ENCODE measurements around the gene SLC9A9.
"Not testable (repeated sequence)": the region's sequence is repeated elsewhere in the genome, so short reads cannot be mapped to it uniquely, and the experiment has no call there.

Gene SLC9A9

DNA sequence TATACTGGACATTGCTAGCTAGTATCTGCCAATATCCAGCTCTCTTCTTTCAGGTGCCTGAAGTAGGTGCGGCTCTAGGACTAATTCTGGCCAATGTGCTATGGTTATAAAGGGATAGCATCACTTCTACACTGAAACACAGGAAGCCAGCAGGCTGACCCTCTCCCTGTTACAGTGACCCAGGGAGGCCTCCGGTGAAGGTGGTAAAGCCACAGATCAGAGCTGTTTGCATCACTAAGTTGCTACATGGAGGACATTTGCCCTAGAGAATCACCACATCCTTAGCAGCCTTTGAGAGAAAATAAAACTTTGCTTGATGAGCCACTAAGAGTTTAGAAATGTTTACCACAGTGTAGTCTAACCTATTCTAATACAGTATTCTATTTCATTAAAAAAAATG, 567.3 kb downstream of the SLC9A9 start:
- DNase-seq (ENCODE audit: low read depth), result no peak

DNA sequence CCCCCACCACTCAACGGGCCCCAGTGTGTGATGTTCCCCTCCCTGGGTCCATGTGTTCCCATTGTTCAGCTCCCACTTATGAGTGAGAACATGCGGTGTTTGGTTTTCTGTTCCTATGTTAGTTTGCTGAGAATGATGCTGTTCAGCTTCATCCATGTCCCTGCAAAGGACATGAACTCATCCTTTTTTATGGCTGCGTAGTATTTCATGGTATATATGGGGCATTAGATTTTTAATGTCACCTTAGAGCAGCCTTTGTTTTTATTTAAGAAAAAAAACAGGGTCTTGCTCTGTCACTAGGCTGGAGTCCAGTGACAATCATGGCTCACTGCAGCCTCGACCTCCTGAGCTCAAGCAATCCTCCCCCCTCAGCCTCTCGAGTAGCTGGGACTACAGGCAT, 568.7 kb downstream of the SLC9A9 start:
- DNase-seq (ENCODE audit: low read depth), result not testable (repeated sequence)

DNA sequence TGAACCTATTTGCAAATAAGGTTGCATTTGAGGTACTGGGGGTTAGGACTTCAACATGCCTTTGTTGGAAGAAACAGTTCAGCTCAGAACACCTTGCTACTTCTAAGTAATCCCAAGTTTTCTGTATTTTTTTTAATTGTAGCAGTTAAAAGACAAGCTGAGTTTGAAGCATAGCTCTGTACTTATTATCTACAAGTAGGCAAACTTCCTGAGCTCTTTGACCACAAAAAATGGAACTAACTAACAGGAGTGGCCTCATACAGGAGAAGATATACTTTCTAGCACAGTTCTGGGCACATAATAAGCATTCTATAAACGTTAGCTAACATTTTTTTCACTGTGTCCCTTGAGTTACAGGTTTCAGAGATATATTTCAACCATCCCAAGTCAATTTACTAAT, 569.5 kb downstream of the SLC9A9 start:
- DNase-seq (ENCODE audit: low read depth), result no peak

DNA sequence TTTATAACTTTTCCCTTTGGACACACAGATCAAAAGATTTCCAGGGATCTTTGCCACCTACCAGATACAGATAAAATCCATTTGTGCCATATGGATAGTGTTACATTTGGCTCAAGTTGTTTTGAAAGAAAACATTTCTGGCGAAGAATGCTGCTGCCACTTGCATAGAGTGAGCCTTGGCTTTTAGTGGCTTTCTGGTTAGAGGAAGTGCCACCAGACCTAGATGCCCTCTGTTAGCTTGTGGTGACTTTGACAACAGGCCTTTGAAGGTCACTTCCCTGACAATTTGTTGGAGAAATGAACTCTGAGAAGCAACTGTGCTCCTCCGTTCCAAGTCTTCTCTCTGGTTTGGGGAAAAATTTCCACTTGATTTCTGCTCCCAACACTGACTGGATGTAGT, 570.7 kb downstream of the SLC9A9 start:
- DNase-seq (ENCODE audit: low read depth), result no peak

DNA sequence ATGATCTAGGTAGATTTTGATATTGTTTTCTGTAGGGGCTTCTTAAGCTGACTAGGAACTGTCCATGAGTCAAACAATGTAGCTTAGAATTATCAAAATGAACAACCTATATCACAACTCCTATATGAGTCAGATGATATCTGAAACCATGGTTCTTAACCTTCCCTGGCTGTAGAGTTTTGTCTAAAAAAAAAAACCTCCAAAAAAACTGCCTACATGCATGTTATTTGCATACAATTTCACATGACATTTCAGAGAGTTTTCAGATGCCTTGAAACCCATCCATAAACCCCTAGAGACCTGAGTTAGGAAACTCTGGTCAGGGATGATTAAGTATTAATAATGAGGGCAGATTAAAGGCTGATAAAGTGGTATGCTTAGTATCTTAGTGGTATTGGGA, 571.7 kb downstream of the SLC9A9 start:
- DNase-seq (ENCODE audit: low read depth), result no peak

DNA sequence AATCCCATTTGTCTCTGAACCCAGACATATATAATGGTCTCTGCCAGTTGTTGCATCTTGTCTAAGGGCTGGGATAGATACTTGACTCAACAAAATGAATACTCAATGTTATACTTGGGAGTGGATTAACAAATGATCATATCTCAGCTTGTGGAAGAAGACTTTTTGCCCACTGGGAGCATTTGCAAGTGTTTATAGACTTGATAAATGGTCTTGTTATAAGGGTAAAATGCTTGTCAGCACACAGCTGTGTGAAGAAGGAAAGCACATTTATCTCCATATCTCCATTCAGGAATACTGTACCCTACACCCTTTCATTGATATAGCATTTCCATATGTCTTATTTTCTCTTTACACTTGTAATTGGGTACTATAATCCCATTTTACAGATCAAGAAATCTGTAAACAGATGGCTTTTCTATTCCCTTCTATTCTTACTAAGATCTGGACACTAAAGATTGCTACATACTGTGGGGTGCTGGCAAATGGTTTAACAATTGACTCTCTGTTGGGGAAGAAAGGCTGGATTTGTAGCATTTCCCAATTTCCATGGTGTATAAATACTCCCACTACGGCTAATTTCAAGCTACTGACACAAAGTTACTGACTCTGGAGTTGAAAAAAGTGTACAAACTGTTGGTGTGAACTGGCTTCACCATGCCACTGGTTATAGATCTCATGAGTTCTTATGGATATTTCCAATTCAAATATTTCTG, 574.1 kb downstream of the SLC9A9 start:
- no peak for DNase-seq (ENCODE audit: low read depth)

DNA sequence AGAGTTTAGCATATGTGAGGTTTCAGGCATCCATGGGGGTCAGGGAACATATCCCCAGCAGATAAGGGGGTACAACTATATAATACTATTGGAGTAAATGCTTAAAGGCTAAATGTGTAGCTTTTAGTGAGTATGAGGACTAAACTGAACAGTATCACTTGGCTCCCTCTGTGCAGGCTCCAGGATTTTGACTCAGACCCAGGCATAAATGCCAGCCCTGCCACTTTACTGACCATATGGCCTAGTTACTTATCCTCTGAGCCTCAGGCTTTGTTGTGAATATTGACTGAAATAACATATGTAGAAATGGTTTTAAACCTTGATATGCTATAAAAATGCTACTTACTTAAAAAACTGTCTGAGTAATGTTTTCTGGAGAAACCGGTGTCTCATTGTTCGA, 577.1 kb downstream of the SLC9A9 start:
- DNase-seq (ENCODE audit: low read depth), result no peak

DNA sequence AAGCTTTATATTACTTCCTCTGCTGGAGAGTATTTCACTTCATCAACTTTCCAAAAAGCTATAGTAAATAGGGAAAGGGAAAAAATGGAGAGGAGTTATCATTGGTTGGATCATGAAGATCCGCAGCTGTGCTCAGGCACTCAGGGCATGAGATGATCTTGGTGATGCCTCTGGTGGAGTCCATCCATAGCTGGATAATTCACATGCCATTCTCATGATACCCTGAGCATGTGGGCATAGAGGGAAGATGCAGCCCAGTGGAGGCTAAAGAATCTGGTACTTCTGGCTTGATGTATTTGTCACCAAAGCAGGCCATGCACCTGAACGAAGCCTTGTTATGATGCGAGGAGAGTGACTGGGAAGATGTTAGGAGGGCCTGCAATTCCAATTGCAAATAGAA, 578.5 kb downstream of the SLC9A9 start:
- DNase-seq (ENCODE audit: low read depth), result no peak

DNA sequence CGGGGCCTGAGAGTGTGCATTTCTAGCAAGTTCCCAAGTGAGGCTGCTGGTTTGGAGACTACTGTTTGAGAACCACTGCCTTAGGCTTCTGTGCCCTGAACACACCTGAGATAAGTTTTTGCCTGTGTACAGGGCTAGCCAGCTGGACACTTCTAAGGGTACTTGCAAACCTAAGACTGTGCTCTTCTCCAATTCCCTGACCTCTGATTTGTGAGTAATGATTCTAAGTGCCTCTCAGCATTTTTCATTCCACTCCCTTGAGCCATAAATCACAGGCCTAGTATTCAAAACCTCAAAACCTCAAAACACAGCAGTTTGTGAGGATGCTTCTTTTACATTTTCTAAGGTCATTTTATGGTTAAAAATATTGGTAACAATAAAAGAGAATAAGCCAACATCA, 580.3 kb downstream of the SLC9A9 start:
- no peak for DNase-seq (ENCODE audit: low read depth)

DNA sequence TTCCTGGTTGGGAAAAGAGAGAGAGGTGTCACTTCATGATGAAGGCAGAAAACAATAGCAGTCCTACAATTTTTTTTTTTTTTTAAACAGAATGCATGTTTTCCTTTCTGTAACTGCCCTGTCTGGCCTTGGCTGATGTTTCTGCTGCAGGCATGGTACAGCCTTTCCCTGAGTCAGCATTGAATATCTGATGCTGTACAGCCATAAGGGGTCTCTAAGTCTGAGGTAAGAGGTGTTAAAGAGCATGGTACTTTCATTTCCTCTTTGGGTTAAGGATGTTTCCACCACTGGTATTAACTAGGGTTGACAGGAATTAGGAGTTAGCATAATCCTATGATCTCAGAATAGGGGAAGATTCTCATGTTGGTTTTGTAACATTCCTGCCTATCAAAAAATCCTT, 581.3 kb downstream of the SLC9A9 start:
- no peak for DNase-seq (ENCODE audit: low read depth)

DNA sequence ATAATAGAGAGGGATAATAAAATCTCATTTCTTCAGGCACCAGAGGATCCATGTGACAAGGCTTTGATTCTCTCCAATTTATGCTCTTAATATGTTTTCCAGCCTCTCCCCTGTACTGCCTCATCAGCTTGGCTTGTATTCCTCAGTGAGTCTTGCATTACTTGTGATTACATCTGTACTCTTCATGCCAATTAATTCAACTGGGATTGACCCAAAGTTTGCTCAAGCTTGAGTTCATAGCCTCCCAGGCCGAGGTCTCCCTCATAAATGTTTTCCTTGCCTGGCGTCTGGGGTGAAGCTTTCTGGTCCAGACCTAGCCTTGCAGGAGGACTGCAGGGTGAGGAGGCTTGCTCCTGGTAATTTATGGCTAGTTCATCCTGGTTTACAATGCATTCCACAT, 581.8 kb downstream of the SLC9A9 start:
- no peak for DNase-seq (ENCODE audit: low read depth)

DNA sequence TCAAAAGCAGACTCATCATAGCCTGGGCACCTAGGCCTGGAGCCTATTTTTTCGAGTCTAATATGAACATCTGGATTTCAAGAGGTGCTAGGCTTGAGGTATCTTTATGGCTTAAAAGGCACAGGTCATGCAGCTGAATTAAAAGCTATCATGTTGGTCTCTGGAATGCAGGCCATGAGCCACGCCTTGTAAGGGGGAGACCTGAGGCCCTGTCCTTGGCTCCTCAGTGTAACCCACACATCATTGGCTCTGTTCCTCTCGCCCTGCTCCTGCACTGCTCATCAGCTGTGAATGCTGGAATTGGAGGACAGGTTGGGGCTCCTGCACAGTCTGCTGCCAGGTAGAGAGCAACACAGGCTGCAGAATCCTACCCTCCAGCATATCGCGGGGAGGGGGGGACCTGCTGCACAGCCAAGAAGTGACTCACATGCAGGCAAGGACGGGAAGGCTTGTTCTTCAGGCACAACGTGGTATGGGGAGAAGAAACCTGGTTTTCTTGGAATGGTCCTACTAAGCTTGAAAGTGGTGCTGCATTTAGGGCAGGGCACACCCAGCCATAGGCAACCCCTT, 582.7 kb downstream of the SLC9A9 start:
- DNase-seq (ENCODE audit: low read depth), result no peak

DNA sequence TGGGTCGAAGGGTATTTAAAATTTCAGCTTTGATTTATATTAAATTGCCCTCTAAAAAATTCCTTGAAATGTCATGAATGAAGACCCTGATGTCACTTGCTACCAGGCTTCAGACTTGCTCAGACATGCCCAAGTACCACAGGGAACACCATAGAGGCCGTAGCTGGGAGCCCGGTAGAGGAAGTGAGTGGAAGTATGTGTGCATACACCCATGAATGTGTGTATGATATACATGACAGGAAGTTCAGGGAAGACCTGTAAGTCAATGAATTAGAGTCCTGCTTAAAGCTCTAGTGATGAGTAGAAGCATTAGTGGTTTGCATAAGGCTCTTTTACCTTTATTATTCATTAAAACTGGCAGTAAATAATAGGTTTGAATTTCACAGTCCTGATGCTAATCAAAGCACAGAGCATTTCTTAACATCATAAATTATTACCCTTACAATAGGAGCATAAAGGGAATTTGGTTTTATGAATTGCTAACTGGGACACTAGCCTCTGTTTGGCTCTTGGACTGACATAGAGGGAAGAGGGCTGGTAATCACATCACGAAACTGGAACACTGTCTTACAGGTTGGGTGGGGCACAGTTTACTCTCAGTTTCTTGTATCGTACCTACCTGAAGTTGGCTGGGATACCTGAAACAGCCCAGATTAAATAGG, 584.3 kb downstream of the SLC9A9 start:
- DNase-seq (ENCODE audit: low read depth), result no peak

DNA sequence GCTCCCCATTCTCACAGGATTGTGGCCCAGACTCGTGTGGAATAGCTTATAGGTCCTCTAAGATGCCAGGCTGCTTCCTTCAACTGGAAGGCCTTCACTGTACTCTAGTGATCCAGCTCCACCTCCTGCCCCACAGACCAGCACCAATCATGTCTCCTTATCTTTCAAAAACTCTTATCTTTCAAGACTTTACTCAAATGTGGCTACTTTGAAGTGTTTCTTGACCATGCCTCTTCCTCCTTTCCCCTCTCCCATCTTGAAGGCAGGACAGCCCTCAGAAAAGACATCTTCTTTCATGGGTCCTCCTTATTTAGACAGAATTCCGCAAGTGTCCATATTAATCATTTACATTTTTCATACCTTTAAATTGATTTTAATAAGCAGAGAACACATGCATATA, 586.4 kb downstream of the SLC9A9 start:
- DNase-seq (ENCODE audit: low read depth), result no peak

DNA sequence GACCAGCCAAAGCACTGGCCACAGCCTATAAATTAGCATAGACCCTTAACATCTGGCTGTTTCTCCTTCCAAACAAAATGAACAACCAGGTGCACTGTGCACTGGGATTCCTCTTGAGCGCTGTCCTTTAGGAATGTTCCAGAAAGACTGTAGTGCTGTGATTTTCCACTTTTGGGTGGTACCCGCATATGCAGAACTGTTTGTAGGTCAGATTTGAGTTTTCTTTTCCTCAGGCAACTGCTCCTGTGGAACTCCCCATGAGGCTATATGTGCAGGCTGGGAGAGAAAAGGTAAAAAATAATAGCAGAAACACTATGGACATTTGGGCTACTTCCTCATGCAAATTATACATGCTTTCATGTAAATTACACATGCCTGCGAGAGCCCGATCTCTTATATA, 589.6 kb downstream of the SLC9A9 start:
- no peak for DNase-seq (ENCODE audit: low read depth)

DNA sequence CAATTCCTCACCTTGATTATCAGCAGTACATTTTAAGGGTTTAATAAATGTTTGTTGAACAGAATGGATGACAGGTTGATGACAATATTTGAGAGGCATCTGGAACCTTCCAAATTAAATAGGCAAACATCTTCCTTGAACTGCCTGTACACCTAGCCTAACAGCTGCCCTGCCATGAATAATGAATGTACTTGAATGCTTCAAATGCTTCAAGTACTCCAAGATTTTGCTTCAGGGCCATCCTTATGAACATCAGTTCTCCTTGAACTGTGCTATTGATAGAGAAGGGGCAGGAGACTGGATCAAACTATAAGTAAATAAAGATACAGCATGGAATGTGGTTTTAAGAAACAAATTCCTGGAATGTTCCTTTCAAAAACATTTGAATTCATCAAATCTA, 591.9 kb downstream of the SLC9A9 start:
- no peak for DNase-seq (ENCODE audit: low read depth)

DNA sequence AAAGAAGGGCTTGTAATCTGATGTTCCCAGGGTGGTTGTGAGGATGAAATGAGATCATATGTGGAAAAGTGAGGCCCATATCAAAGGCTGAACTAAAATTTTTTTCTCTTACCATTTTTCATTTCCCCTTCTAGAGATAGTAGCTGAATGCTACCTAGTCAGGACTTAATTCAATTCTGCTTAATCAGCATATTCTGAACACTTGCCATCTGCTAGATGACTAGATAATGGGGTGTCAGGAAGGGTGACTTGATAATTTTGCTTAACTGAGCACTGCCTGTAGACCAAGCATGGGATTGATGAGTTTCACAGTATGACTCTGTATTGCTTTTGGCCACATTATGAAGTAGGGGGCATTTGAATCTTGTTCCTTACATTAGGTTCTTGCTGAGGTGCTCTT, 592.5 kb downstream of the SLC9A9 start:
- DNase-seq (ENCODE audit: low read depth), result no peak

DNA sequence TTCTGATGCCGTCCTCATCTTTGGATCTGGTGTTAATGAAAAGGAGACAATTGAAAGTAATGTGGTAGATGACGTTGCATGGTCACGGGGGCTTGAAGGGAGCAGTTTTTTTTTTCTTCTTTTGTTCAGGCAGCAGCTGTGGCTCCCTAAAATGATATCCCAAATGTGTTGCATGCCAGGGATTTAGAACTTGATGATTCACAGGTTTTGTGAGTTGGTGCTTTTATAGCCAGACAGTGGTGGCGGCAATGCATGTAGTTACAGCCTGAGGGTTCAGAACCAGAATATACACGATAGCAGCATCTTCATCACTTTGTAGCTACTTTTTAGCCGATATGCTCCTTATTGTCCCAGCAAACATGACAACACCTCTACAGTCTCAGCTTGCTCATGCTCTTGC, 595.3 kb downstream of the SLC9A9 start:
- DNase-seq (ENCODE audit: low read depth), result no peak

DNA sequence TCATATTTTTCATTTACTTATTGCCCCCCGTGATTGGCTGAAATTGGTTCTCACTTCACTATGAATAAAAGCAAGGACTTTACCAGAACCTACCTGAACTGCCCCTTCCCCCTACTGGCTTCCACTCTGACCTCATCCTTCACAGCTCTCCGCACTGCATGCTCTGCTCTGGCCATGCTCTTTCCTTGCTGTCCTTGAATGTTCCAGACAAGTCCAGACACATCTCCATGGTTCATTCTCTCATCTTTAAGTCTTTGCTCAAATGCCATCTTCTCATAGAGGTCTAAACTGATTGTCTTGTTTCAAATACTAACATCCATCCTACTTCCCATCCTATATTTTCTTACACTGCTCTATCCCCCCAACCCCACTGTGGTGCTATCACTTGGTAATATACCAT, 599.3 kb downstream of the SLC9A9 start:
- DNase-seq (ENCODE audit: low read depth), result no peak

DNA sequence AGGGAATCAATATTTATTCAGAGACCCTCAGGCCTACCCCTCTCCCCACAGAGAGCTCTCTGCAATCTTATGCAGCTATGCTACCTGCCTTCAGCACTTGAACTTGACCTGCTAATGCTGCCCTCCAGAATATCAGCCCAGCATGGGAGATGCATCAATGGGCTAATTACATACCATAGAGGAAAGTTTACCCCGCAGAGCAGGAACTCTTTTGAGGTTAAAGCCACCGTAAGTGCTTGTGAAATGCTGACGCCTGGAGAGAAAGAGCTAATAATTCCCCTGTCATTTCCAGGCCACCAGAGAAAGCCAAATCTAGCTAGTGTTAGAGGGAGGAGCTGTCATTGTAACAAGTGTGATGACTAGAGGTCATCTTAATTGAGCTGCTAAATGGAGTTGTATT, 601.2 kb downstream of the SLC9A9 start:
- no peak for DNase-seq (ENCODE audit: low read depth)

DNA sequence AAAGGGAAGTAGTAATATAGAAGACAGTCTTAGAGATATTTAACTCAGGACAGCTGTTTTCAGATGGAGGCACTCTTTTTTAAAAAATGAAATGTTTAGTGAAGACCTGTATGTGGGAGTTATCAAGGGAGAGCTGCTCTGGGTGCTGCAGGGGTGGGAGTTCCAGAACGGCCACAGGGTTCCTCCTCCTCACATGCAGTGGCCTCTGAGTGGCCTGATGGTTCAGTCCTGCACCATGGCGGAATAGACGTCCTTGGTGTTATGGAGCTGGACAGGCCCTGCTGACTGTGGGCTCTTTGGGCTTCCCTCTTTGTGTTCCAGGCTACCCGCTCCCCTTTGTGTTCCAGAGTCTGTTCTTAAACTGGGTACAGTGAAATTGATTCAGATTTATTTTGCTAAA, 602.6 kb downstream of the SLC9A9 start:
- DNase-seq (ENCODE audit: low read depth), result no peak

DNA sequence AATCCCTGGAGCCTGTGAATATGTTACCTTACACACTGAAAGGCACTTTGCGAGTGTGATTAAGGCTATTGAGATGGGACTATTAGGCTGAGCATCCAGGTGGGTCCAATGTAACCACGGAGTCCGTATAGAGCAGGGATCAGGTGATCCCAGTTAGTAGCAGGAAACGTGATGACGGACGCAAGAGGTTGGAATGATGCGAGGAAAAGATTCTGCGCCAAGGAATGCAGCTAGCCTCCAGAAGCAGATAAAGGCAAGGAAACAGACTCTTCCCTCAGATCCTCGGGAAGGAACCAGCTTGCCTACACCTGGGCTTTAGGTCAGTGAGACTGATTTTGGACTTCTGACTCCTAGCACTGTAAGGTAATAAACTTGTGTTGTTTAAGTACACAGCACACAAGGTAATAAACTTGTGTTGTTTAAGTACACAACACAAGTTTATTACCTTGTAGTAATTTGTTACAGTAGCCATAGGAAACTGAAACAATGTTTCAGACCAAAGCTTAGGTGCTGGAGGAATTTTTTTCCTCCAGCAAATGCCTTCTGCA, 603.7 kb downstream of the SLC9A9 start:
- DNase-seq (ENCODE audit: low read depth), result no peak

DNA sequence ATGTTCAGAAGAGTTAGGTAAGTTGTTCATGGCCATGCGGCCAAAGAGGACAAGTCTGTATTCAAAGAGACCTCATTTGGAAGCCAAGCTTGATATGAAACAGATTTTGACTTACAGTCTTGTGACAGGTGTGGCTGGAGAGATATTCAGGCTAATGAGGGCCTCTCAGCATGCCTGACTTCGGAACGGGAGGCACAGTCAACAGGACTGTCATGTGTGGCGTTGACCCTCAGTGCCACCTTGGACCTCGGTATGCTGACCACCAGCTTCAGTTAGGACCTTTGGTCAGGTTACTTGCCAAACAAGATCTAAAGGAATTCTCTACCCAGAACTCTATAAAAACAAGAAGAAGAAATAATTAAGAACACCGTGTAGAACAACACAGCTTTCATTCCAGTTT, 604.6 kb downstream of the SLC9A9 start:
- no peak for DNase-seq (ENCODE audit: low read depth)

DNA sequence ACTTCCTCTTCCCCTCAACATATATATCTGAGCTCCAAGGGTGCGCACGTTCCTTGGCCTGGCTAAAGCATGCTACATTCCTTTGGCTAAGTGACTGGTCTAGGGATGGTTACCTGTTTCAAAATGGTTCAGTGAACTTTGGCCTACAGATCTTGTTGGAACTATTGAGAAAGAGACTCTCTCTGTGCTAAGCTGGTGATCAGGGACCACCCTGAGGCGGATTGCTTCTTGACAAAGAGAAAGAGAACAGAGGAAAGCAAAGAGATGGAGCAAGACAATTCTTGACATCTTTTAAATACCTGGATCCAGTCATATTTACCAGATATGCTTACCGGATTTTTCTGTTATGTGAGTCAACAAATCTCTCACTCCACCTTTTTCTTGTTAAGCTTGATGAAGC, 605.6 kb downstream of the SLC9A9 start:
- DNase-seq (ENCODE audit: low read depth), result no peak

Data from activated T-cell treated with anti-CD3 and anti-CD28 coated beads for 24 hours (primary cell).